Left ventricle myocardium inferior (tissue), 1 donor: ENCODE results near the gene PHAX. TPM values are rescaled to one million over a fixed set of nuclear protein-coding genes. Genes with fewer than 3 reads are reported as not detected.

ENCODE experiments used
- DNase-seq: peaks from one replicate; pipeline ENCODE4 v3.0.0-alpha.2; 2020
- H3K27ac ChIP-seq: fragments of 200-600 bp; replicated peaks from 2 replicates; pipeline ENCODE4 v1.8.0; 2021
- H3K27me3 ChIP-seq: fragments of 200-600 bp; 2 replicates; pipeline ENCODE4 v1.8.0; 2021; ENCODE audit warnings: low read depth
- H3K36me3 ChIP-seq: fragments of 200-600 bp; 2 replicates; pipeline ENCODE4 v1.8.0; 2021
- H3K4me1 ChIP-seq: fragments of 200-600 bp; 2 replicates; pipeline ENCODE4 v1.8.0; 2021
- H3K4me3 ChIP-seq: fragments of 200-600 bp; 2 replicates; pipeline ENCODE4 v1.8.0; 2021; ENCODE audit warnings: mild to moderate bottlenecking, moderate library complexity
- H3K9me3 ChIP-seq: fragments of 200-600 bp; replicated peaks from 2 replicates; pipeline ENCODE4 v1.8.0; 2021
- CTCF ChIP-seq: fragments of 200-600 bp; IDR thresholded peaks from 2 replicates; pipeline ENCODE4 v1.8.0; 2021; ENCODE audit warnings: antibody characterized with exemption, mild to moderate bottlenecking, borderline replicate concordance
- intact Hi-C: fragments of 100-400 bp; cut with micrococcal nuclease; formaldehyde crosslinking; loops from one replicate; pipeline ENCODE4 v1.11.0; 2022
- total RNA-seq: library from RNA; stranded (reverse); fragmentation: NEBNext Ultra II Directional; extraction: Animal tissue kit (Norgen Biotek cat#: 25700); gene quantifications from one replicate; pipeline ENCODE4 v1.2.1, GENCODE V29; 2021
- donor health status: DM: no; HTN: yes; CAD: no; lungs with severe emphysema.

Gene PHAX
- total RNA-seq, 1 donor from 2014 or later, result 29.4 TPM

DNA sequence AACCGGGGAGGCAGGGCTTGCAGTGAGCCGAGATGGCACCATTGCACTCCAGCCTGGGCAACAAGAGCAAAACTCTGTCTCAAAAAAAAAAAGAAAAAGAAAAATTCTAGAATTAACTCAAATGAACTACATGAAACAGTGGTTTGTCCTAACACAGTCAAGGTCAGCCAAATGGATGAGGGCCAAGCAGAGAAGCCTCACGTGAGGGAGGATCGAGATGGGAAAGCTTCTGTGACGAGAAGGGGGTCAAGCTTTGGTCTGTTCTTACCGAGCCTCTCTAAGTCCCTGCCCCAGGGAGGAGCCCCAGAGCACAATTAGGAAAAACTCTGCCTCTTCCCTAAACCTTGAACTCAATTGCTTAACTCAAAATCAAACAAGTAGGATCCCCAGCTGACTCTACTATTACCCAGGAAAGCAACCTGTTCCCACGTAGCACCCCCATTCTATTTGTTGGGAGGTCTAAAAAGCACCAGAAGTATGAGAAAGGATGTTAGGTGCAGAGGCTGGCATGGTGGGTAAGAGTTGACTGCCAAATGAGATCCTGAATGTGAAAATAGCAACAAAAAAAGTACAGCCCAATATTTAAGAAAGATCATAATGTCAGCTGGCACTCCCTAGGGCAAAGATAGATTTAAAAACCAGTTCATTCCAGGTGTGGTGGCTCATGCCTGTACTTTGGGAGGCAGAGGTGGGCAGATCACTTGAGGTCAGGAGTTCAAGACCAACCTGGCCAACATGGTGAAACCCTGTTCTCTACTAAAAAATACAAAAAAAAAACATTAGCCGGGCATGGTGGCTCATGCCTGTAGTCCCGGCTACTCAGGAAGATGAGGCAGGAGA is 13.0 kb upstream of the PHAX start:
- Histone ChIP-seq H3K4me1 (peaks cover 4% of the 10 kb centered on the region), H3K9me3 (no peaks in the 10 kb centered on the region), H3K27me3 (no peaks in the 10 kb centered on the region), H3K36me3 (peaks cover 57% of the 10 kb centered on the region), H3K27ac (no peak overlapping the region), H3K4me3 (no peak overlapping the region)
- no peak for DNase-seq
- TF ChIP-seq CTCF, result no peak
- intact Hi-C loops, result no loop called here

DNA sequence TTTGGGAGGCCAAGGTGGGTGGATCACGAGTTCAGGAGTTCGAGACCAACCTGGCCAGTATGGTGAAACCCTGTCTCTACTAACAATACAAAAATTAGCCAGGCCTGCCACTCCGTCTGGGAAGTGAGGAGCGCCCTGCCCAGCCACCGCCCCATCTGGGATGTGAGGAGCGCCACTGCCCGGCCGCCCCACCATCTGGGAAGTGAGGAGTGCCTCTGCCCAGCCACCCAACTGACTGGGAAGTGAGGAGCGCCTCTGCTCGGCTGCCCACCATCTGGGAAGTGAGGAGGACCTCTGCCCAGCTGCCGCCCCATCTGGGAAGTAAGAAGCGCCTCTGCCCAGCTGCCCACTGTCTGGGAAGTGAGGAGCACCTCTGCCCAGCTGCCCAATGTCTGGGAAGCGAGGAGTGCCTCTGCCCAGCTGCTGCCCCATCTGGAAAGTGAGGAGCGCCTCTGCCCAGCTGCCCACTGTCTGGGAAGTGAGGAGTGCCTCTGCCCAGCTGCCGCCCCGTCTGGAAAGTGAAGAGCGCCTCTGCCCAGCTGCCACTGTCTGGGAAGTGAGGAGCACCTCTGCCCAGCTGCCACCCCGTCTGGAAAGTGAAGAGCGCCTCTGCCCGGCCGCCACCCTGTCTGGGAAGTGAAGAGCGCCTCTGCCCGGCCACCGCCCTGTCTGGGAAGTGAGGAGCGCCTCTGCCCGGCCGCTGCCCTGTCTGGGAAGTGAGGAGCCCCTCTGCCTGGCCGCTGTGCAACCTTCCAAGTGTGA is 11.0 kb upstream of the PHAX start:
- no peak for DNase-seq
- H3K4me1 ChIP-seq, result peaks cover 21% of the 10 kb centered on the region
- H3K27ac ChIP-seq, result no peak overlapping the region
- H3K9me3 ChIP-seq, result no peaks in the 10 kb centered on the region
- H3K27me3 ChIP-seq, result no peaks in the 10 kb centered on the region
- peaks cover 40% of the 10 kb centered on the region for H3K36me3 ChIP-seq
- TF ChIP-seq CTCF, result no peak
- intact Hi-C loops, result no loop called here
- no peak overlapping the region for H3K4me3 ChIP-seq

DNA sequence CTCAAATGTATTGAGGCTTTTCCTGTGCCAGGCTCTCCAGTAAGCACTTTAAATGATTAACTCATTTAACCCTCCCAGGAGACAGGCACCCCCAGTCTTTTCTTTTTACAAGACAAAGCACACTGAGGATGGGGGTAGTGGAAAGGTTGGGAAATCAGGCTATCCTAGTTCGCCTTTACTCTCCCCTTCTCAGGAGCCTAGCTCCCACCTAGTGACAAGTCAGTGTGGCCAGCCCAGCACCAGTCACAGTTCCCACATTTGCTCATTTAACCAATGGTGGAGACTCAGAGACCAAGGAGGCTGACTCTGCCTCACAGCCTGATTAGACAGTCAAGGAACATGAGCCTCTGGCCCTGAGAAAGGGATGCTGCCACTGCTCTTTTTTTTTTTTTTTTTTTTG is 9.2 kb upstream of the PHAX start:
- no peak for TF ChIP-seq CTCF
- Histone ChIP-seq H3K27me3 (no peaks in the 10 kb centered on the region), H3K36me3 (peaks cover 27% of the 10 kb centered on the region), H3K27ac (no peak overlapping the region), H3K4me1 (peaks cover 24% of the 10 kb centered on the region), H3K9me3 (no peaks in the 10 kb centered on the region), H3K4me3 (no peak overlapping the region)
- intact Hi-C loops, result no loop called here
- DNase-seq, result no peak

DNA sequence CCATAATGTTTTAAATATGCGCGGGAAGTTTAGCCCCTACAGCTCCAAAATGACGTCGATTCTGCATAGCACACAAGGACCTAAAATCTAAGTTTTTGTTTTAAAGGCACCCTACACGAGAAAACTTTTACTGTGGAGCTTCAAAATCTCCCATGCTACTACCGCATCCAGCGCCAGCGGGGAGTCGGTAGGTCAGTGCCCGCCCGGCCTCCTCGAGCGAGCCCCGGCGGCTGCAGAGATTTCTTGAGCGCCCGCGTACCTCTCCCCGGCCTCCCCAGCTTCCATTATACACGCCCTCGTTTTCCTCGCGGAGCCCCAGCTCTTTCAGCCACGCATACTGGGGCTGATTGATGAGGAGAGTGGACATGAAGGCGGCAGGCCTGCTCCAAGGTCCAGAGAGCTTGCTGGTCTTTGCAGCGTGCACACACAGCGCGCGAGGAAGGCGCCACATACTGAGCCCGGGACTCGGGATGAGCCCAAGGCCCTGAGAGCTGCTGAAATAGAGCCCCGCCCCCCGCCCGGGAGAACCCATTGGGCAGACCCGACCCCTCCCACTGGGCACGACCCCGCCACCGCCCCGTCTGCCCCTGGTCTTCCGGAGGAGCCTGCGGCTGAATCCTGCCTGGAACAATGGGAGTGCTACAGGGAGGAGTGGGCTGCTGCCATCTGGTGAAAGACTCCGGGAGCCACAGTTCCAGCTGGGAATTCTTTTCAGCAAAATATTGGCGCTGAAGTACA is 5.8 kb upstream of the PHAX start, which contains the start of gene ALDH7A1:
Gene ALDH7A1 (minus strand): TSS at position 472 of the 738 bp plus-strand sequence. CDS start 21 bp downstream, at position 451.
- H3K9me3 ChIP-seq, result no peaks in the 10 kb centered on the region
- H3K4me1 ChIP-seq, result peaks cover 19% of the 10 kb centered on the region
- peak; percentile 89 for DNase-seq
- peak within 1 kb of the TSS; percentile 89 for H3K27ac ChIP-seq
- H3K36me3 ChIP-seq, result peaks cover 23% of the 10 kb centered on the region
- intact Hi-C loops, result loop anchor here (5.0 kb wide), 1 partner anchor 258 kb away; no protein-coding TSS in a partner anchor
- H3K4me3 ChIP-seq, result peak within 1 kb of the TSS; percentile 74
- peak; percentile 63 for TF ChIP-seq CTCF
- H3K27me3 ChIP-seq, result no peaks in the 10 kb centered on the region

DNA sequence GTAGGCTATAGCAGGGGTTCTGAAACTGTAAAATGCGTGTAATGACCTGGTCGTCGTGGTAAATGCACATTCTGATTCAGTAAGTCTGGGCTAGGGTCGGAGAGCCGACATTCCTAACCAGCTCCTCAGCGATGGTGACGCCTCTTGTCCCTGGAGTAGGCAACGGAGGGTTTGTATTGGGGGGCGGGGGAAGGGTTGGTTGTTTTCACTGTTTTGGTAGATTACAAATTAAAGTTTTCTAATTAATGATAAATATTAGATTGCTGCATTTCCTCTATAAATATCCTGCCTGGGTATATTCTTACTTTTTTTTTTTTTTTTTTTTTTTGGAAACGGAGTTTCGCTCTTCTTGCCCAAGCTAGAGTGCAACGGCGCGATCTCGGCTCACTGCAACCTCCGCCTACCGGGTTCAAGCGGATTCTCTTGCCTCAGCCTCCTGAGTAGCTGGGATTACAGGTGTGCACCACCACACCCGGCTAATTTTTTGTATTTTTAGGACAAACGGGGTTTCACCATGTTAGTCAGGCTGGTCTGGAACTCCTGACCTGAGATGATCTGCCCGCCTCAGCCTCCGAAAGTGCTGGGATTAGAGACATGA is 5.2 kb upstream of the PHAX start:
- H3K36me3 ChIP-seq, result peaks cover 18% of the 10 kb centered on the region
- peak overlapping the region; percentile 74 for H3K4me3 ChIP-seq
- no peak for DNase-seq
- TF ChIP-seq CTCF, result no peak
- no peaks in the 10 kb centered on the region for H3K9me3 ChIP-seq
- intact Hi-C loops, result loop anchor here (5.0 kb wide), 1 partner anchor 258 kb away; no protein-coding TSS in a partner anchor
- H3K27ac ChIP-seq, result peak overlapping the region; percentile 89
- H3K4me1 ChIP-seq, result peaks cover 23% of the 10 kb centered on the region
- H3K27me3 ChIP-seq, result no peaks in the 10 kb centered on the region
